ENCODE results near the gene HOXC6. TPM values are rescaled to one million over a fixed set of nuclear protein-coding genes. Genes with fewer than 3 reads are reported as not detected.

Gene HOXC6
- total RNA-seq, 2 donors from 2014 or later: 0.15 TPM; not detected in 1

- intact Hi-C loops (cut with DNase I): no loop called here
- no peak for TF ChIP-seq CTCF (IDR thresholded peaks at IDR 0.05)
- no peaks in the 10 kb centered on the region for H3K9me3 ChIP-seq
- peak within 1 kb of the TSS in 1 of 2 donors; percentile 28 for H3K9ac ChIP-seq (ENCODE audit: low read depth in 2 of 2, low read length in 2 of 2)
- no peaks in the 10 kb centered on the region for H3K4me1 ChIP-seq
- H3K27ac ChIP-seq: no peak within 1 kb of the TSS
- no peak within 1 kb of the TSS for H3K4me3 ChIP-seq
- H3K27me3 ChIP-seq: peaks cover 93% of the 10 kb centered on the region
- peak; percentile 65 for DNase-seq
- no peaks in the 10 kb centered on the region for H3K36me3 ChIP-seq
Observed at GRCh38 chr12:53984901-53985691, 43.1 kb upstream of the HOXC6 start, which contains the start of gene HOXC10. Gene HOXC10 (plus strand): TSS chr12:53985146. CDS start chr12:53985260, 114 bp downstream.

GRCh38 chr12:53985692-53985993 is 42.6 kb upstream of the HOXC6 start:
- TF ChIP-seq CTCF (IDR thresholded peaks at IDR 0.05): no peak
- peak overlapping the region in 1 of 2 donors; percentile 28 for H3K9ac ChIP-seq (ENCODE audit: low read depth in 2 of 2, low read length in 2 of 2)
- H3K36me3 ChIP-seq: no peaks in the 10 kb centered on the region
- H3K4me1 ChIP-seq: no peaks in the 10 kb centered on the region
- no peak for DNase-seq
- H3K27me3 ChIP-seq: peaks cover 93% of the 10 kb centered on the region
- no peaks in the 10 kb centered on the region for H3K9me3 ChIP-seq
- no peak overlapping the region for H3K27ac ChIP-seq
- H3K4me3 ChIP-seq: no peak overlapping the region
- intact Hi-C loops (cut with DNase I): no loop called here

GRCh38 chr12:53985994-53986685 is 42.1 kb upstream of the HOXC6 start:
- intact Hi-C loops (cut with DNase I): no loop called here
- Histone ChIP-seq H3K9me3 (no peaks in the 10 kb centered on the region), H3K36me3 (no peaks in the 10 kb centered on the region), H3K27ac (no peak overlapping the region), H3K27me3 (peaks cover 93% of the 10 kb centered on the region), H3K4me1 (no peaks in the 10 kb centered on the region), H3K9ac (ENCODE audit: low read depth in 2 of 2, low read length in 2 of 2) (no peak overlapping the region), H3K4me3 (no peak overlapping the region)
- DNase-seq: no peak
- no peak for TF ChIP-seq CTCF (IDR thresholded peaks at IDR 0.05)

GRCh38 chr12:53986686-53987483 is 41.4 kb upstream of the HOXC6 start:
- Histone ChIP-seq H3K27me3 (peaks cover 94% of the 10 kb centered on the region), H3K36me3 (no peaks in the 10 kb centered on the region), H3K27ac (no peak overlapping the region), H3K9me3 (no peaks in the 10 kb centered on the region), H3K4me3 (no peak overlapping the region), H3K9ac (ENCODE audit: low read depth in 2 of 2, low read length in 2 of 2) (no peak overlapping the region), H3K4me1 (no peaks in the 10 kb centered on the region)
- no peak for DNase-seq
- intact Hi-C loops (cut with DNase I): no loop called here
- TF ChIP-seq CTCF (IDR thresholded peaks at IDR 0.05): no peak

GRCh38 chr12:53987787-53988230 is 40.4 kb upstream of the HOXC6 start:
- Histone ChIP-seq H3K27me3 (peaks cover 96% of the 10 kb centered on the region), H3K9ac (ENCODE audit: low read depth in 2 of 2, low read length in 2 of 2) (no peak overlapping the region), H3K36me3 (no peaks in the 10 kb centered on the region), H3K4me3 (no peak overlapping the region), H3K9me3 (no peaks in the 10 kb centered on the region), H3K4me1 (no peaks in the 10 kb centered on the region), H3K27ac (no peak overlapping the region)
- intact Hi-C loops (cut with DNase I): no loop called here
- DNase-seq: no peak
- TF ChIP-seq CTCF (IDR thresholded peaks at IDR 0.05): no peak

All from colonic mucosa (tissue), 4 donors.